AG04449 (cell line): Measurements from ENCODE around the gene ACOT8.

Source experiments
- CTCF ChIA-PET: fragments of 350-600 bp; formaldehyde crosslinking; extraction: SDS; loops from one replicate; lab custom pipeline; 2021; ENCODE audit warnings: antibody characterized with exemption; lab: Yijun Ruan, JAX
- POLR2A ChIA-PET: fragments of 400-600, 350-600 bp; formaldehyde crosslinking; extraction: SDS; loops from one replicate; lab custom pipeline; 2020; ENCODE audit warnings: antibody characterized with exemption, inconsistent platforms; lab: Yijun Ruan, JAX
- DNase-seq: peaks from one replicate; pipeline ENCODE4 v3.0.0-alpha.2; 2010; ENCODE audit warnings: low read depth, low spot score
- H3K4me3 ChIP-seq: 2 replicates; pipeline ENCODE4 v1.5.1; 2011; ENCODE audit warnings: low read depth, mild to moderate bottlenecking, control low read depth, low read length
- CTCF ChIP-seq: IDR thresholded peaks from one replicate; pipeline ENCODE4 v1.5.1; 2011; ENCODE audit warnings: mild to moderate bottlenecking, moderate library complexity, low read length, control low read depth, inconsistent platforms; ENCODE audit not compliant: insufficient read depth; ENCODE audit errors: missing control alignments

Gene ACOT8

GRCh38 chr20:45861221-45862075 lies 4.3 kb upstream of the ACOT8 start:
- POLR2A ChIA-PET, result no interaction called here
- CTCF ChIA-PET, result no interaction called here
- no peak overlapping the region for H3K4me3 ChIP-seq
- no peak for DNase-seq
- no peak for TF ChIP-seq CTCF

GRCh38 chr20:45860560-45861220 lies 3.5 kb upstream of the ACOT8 start:
- ChIA-PET POLR2A (no interaction called here), CTCF (interaction anchor here (0.9 kb wide), 1 partner anchor 109 kb away, joined by 4 read pairs; no protein-coding TSS in a partner anchor)
- no peak for DNase-seq
- no peak for TF ChIP-seq CTCF
- H3K4me3 ChIP-seq, result no peak overlapping the region

GRCh38 chr20:45859916-45860315 lies 2.7 kb upstream of the ACOT8 start:
- H3K4me3 ChIP-seq, result no peak overlapping the region

GRCh38 chr20:45857882-45858216 lies 657 bp upstream of the ACOT8 start:
- TF ChIP-seq CTCF, result no peak
- peak overlapping the region; percentile 67 for H3K4me3 ChIP-seq
- ChIA-PET CTCF (interaction anchor here (0.6 to 2.0 kb wide), 7 partner anchors 10 to 112 kb away, joined by 3 to 7 read pairs (median 3); no protein-coding TSS in a partner anchor), POLR2A (interaction anchor here (1.0 kb wide), 1 partner anchor 24 kb away, joined by 3 read pairs; no protein-coding TSS in a partner anchor)
- DNase-seq, result no peak

More at GRCh38 chr20:45859916-45860315, 2.7 kb upstream of the ACOT8 start:
- ChIA-PET POLR2A (no interaction called here), CTCF (interaction anchor here (0.9 kb wide), 1 partner anchor 110 kb away, joined by 4 read pairs; no protein-coding TSS in a partner anchor)
- no peak for TF ChIP-seq CTCF
- DNase-seq, result no peak

- TF ChIP-seq CTCF, result no peak
- H3K4me3 ChIP-seq, result no peak overlapping the region
- ChIA-PET POLR2A (no interaction called here), CTCF (interaction anchor here (0.9 kb wide), 1 partner anchor 19 kb away, joined by 3 read pairs; no protein-coding TSS in a partner anchor)
- DNase-seq, result no peak
Observed at GRCh38 chr20:45853484-45853883, 3.7 kb downstream of the ACOT8 start.

- POLR2A ChIA-PET, result interaction anchor here (0.7 to 1.3 kb wide), 2 partner anchors 11 to 12 kb away, joined by 3 to 4 read pairs; no protein-coding TSS in a partner anchor
- H3K4me3 ChIP-seq, result no peak overlapping the region
- TF ChIP-seq CTCF, result no peak
- DNase-seq, result no peak
- CTCF ChIA-PET, result interaction anchor here (0.9 to 1.1 kb wide), 2 partner anchors 18 to 28 kb away, joined by 3 read pairs; no protein-coding TSS in a partner anchor
Observed at GRCh38 chr20:45852326-45852725, 4.9 kb downstream of the ACOT8 start.
